Liver (tissue), 9 donors: ENCODE data around the gene GNG13. TPM values are rescaled to one million over a fixed set of nuclear protein-coding genes. Genes with fewer than 3 reads are reported as not detected.

Source experiments
- DNase-seq: peaks from one replicate; pipeline ENCODE4 v3.0.0-alpha.2; 2017; ENCODE audit warnings: low spot score
- H3K27ac ChIP-seq, 2 donors: one replicate each; pipeline ENCODE4 v1.7.0; 2013; ENCODE audit warnings: inconsistent platforms in 2 of 2, low read length in 2 of 2, control low read depth in 1 of 2, low read depth in 1 of 2, mild to moderate bottlenecking in 1 of 2
- H3K27me3 ChIP-seq, 4 donors: one replicate each; pipeline versions ENCODE4 v1.6.1 to v1.7.0; 2013; ENCODE audit warnings: low read length in 3 of 4, inconsistent platforms in 1 of 4, mild to moderate bottlenecking in 1 of 4, moderate library complexity in 1 of 4; ENCODE audit not compliant: control insufficient read depth in 4 of 4, insufficient read depth in 4 of 4
- H3K36me3 ChIP-seq, 4 donors: one replicate each; pipeline versions ENCODE4 v1.6.1 to v1.7.0; 2013; ENCODE audit warnings: low read length in 3 of 4, mild to moderate bottlenecking in 3 of 4, low read depth in 1 of 4, moderate library complexity in 1 of 4; ENCODE audit not compliant: control insufficient read depth in 4 of 4, insufficient read depth in 3 of 4
- H3K4me1 ChIP-seq, 4 donors: one replicate each; pipeline versions ENCODE4 v1.6.1 to v1.7.0; 2013; ENCODE audit warnings: low read length in 3 of 4, mild to moderate bottlenecking in 3 of 4, moderate library complexity in 1 of 4; ENCODE audit not compliant: control insufficient read depth in 4 of 4, insufficient read depth in 4 of 4
- H3K4me3 ChIP-seq, 3 donors: one replicate each; pipeline versions ENCODE4 v1.6.1 to v1.7.0; 2013; ENCODE audit warnings: low read length in 3 of 3, control low read depth in 1 of 3, low read depth in 1 of 3, mild to moderate bottlenecking in 1 of 3
- H3K9ac ChIP-seq, 2 donors: one replicate each; pipeline ENCODE4 v1.7.0; 2013; ENCODE audit warnings: low read length in 2 of 2, mild to moderate bottlenecking in 2 of 2, moderate library complexity in 2 of 2, control low read depth in 1 of 2, low read depth in 1 of 2
- H3K9me3 ChIP-seq, 4 donors: one replicate each; pipeline versions ENCODE4 v1.6.1 to v1.7.0; 2013; ENCODE audit warnings: low read length in 3 of 4; ENCODE audit not compliant: control insufficient read depth in 4 of 4
- EGR1 ChIP-seq, 2 donors: IDR thresholded peaks; 2 replicates each; pipeline ENCODE4 v1.6.1; 2016 to 2018; ENCODE audit warnings: antibody characterized with exemption in 2 of 2, low read depth in 2 of 2
- FOXA1 ChIP-seq: IDR thresholded peaks from 2 replicates; pipeline ENCODE4 v1.6.1; 2016; ENCODE audit warnings: antibody characterized with exemption
- FOXA2 ChIP-seq: IDR thresholded peaks from 2 replicates; pipeline ENCODE4 v1.6.1; 2016; ENCODE audit warnings: antibody characterized with exemption
- GABPA ChIP-seq, 2 donors: IDR thresholded peaks in 1 of 2; conservative IDR thresholded peaks in 1 of 2; 2 replicates each; pipeline ENCODE4 v1.6.1; 2016; ENCODE audit warnings: antibody characterized with exemption in 2 of 2, mild to moderate bottlenecking in 1 of 2, moderate library complexity in 1 of 2
- HNF4A ChIP-seq, 2 donors: conservative IDR thresholded peaks; 2 replicates each; pipeline ENCODE4 v1.6.1; 2016; ENCODE audit warnings: antibody characterized with exemption in 2 of 2, mild to moderate bottlenecking in 2 of 2
- HNF4G ChIP-seq: IDR thresholded peaks from 2 replicates; pipeline ENCODE4 v1.6.1; 2016; ENCODE audit warnings: antibody characterized with exemption
- JUND ChIP-seq, 2 donors: IDR thresholded peaks; 2 replicates each; pipeline ENCODE4 v1.6.1; 2016; ENCODE audit warnings: antibody characterized with exemption in 2 of 2
- NR2F2 ChIP-seq: IDR thresholded peaks from 2 replicates; pipeline ENCODE4 v1.6.1; 2016; ENCODE audit warnings: antibody characterized with exemption
- RAD21 ChIP-seq, 2 donors: IDR thresholded peaks; 2 replicates each; pipeline ENCODE4 v1.6.1; 2016; ENCODE audit warnings: antibody characterized with exemption in 2 of 2, mild to moderate bottlenecking in 2 of 2
- REST ChIP-seq: IDR thresholded peaks from 2 replicates; pipeline ENCODE4 v1.6.1; 2016; ENCODE audit warnings: antibody characterized with exemption, mild to moderate bottlenecking
- RXRA ChIP-seq, 2 donors: IDR thresholded peaks; 2 replicates each; pipeline ENCODE4 v1.6.1; 2017 to 2018; ENCODE audit warnings: antibody characterized with exemption in 2 of 2, mild to moderate bottlenecking in 1 of 2
- SP1 ChIP-seq: IDR thresholded peaks from 2 replicates; pipeline ENCODE4 v1.6.1; 2018; ENCODE audit warnings: antibody characterized with exemption, mild to moderate bottlenecking
- TAF1 ChIP-seq: conservative IDR thresholded peaks from 2 replicates; pipeline ENCODE4 v1.6.1; 2016; ENCODE audit warnings: antibody characterized with exemption, mild to moderate bottlenecking
- YY1 ChIP-seq: IDR thresholded peaks from 2 replicates; pipeline ENCODE4 v1.6.1; 2016; ENCODE audit warnings: antibody characterized with exemption, mild to moderate bottlenecking
- WGBS: extraction: QIAGEN DNeasy Blood & Tissue Kit; methylation state at CpG from one replicate; pipeline ENCODE4 v1.1.7; 2013; 5-methylcytosine and 5-hydroxymethylcytosine counted together
- polyA plus RNA-seq, 2 donors: library from polyadenylated mRNA; stranded (reverse) in 1 of 2; unstranded in 1 of 2; fragments of 200-250 nt in 1 of 2; fragments of >200 nt in 1 of 2; fragmentation: Nextera tagmentation in 1 of 2; extraction: Ambion mirVana in 1 of 2; gene quantifications; one replicate each; pipeline versions ENCODE4 v1.2.1 to v1.2.3, GENCODE V29; 2013 to 2015
- total RNA-seq, 2 donors: library from RNA; depleted of rRNA; stranded (reverse); fragments of >200 nt; gene quantifications; one replicate each; pipeline ENCODE4 v1.2.3, GENCODE V29; 2014
- TF ChIP-seq, protein P1 (sequence below): IDR thresholded peaks from 2 replicates; pipeline ENCODE4 v1.6.1; 2016; ENCODE audit warnings: antibody characterized with exemption
- TF ChIP-seq, protein P2 (sequence below): IDR thresholded peaks from 2 replicates; pipeline ENCODE4 v1.6.1; 2016; ENCODE audit warnings: antibody characterized with exemption
- TF ChIP-seq, protein P3 (sequence below): IDR thresholded peaks from 2 replicates; pipeline ENCODE4 v1.6.1; 2016; ENCODE audit warnings: antibody characterized with exemption
- TF ChIP-seq, protein P4 (sequence below): fragments of 150-350 bp; IDR thresholded peaks from 2 replicates; pipeline ENCODE4 v1.5.1; 2017; ENCODE audit warnings: improper control_type of control experiment, low read depth, low read length; ENCODE audit not compliant: missing input control
- donor health status: healthy.
- donor health status: healthy.
- donor health status: healthy.
- donor health status: healthy.
- donor health status: healthy.

Gene GNG13
- total and polyA plus RNA-seq, 4 donors, result not detected

GRCh38 chr16:775236-775796, 25.2 kb downstream of the GNG13 start:
- H3K27me3 ChIP-seq, result no peaks in the 10 kb centered on the region
- no peak overlapping the region for H3K27ac ChIP-seq
- TF ChIP-seq JUND (IDR thresholded peaks at IDR 0.05) (no peak), NR2F2 (no peak), TAF1 (no peak), REST (no peak), RAD21 (IDR thresholded peaks at IDR 0.05) (no peak), GABPA (IDR thresholded peaks at IDR 0.05 in 1 of 2, conservative IDR thresholded peaks at IDR 0.05 in 1 of 2) (no peak)
- TF ChIP-seq, protein P1, sequence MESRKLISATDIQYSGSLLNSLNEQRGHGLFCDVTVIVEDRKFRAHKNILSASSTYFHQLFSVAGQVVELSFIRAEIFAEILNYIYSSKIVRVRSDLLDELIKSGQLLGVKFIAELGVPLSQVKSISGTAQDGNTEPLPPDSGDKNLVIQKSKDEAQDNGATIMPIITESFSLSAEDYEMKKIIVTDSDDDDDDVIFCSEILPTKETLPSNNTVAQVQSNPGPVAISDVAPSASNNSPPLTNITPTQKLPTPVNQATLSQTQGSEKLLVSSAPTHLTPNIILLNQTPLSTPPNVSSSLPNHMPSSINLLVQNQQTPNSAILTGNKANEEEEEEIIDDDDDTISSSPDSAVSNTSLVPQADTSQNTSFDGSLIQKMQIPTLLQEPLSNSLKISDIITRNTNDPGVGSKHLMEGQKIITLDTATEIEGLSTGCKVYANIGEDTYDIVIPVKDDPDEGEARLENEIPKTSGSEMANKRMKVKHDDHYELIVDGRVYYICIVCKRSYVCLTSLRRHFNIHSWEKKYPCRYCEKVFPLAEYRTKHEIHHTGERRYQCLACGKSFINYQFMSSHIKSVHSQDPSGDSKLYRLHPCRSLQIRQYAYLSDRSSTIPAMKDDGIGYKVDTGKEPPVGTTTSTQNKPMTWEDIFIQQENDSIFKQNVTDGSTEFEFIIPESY, result no peak
- no peaks in the 10 kb centered on the region for H3K4me1 ChIP-seq
- no peak overlapping the region for H3K4me3 ChIP-seq
- no peaks in the 10 kb centered on the region for H3K36me3 ChIP-seq
- 79% methylated on average over 36 of the region's 36 CpGs for WGBS
- H3K9ac ChIP-seq, result no peak overlapping the region
- DNase-seq, result no peak
- no peaks in the 10 kb centered on the region for H3K9me3 ChIP-seq

DNA sequence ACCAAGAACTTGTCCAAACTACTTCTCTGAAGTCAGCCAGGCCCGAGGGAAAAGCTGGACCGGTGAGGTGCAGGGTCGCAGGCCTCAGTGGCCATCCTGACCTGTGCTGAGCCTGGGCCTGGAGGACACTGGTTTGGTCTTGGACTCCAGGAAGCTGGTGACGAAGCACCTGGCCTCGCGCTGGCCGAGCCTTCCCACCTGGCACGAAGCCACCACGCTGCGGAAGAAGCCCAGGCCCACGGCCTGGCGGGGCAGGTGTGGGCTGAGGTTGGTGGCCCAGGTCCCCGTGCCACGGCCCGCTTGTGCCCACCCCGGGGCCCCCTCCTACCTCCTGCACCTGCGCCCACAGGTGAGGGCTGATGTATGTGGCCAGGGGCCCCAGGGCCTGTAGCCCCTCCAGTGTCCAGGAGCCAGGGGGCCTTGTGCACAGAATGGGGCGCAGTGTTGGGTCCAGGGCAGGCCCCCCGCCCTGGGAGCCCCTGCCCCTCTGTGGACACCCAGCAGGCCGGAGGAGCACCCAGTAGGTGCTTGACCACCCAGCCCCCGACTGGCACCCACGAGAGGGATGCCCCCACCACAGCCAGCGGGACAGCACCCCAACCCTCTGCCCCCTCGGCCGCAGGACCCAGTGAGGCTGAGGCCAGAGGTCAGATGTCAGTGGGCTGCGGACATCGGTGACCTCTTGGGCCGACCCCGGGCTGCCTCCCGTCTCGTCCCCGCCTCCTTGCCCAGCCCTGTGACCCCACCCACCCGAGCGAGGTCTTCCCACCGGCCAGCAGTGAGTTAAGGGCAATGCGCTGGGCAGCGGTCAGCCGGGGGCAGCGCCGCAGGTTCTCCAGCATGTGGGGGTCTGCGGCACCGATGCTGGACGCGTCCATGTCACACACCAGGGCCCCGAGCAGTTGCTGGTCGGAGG, 26.2 kb downstream of the GNG13 start:
- 74% methylated on average over 46 of the region's 46 CpGs for WGBS
- H3K36me3 ChIP-seq, result no peaks in the 10 kb centered on the region
- no peak overlapping the region for H3K27ac ChIP-seq
- no peak overlapping the region for H3K4me3 ChIP-seq
- peaks cover 0 to 1% (median 0%) of the 10 kb centered on the region in 4 donors for H3K27me3 ChIP-seq
- no peaks in the 10 kb centered on the region for H3K9me3 ChIP-seq
- no peak for DNase-seq
- no peak overlapping the region for H3K9ac ChIP-seq
- no peaks in the 10 kb centered on the region for H3K4me1 ChIP-seq
- no peak for TF ChIP-seq FOXA2
- TF ChIP-seq GABPA (IDR thresholded peaks at IDR 0.05 in 1 of 2, conservative IDR thresholded peaks at IDR 0.05 in 1 of 2), result no peak
- TF ChIP-seq SP1, result no peak
- TF ChIP-seq, protein P2, sequence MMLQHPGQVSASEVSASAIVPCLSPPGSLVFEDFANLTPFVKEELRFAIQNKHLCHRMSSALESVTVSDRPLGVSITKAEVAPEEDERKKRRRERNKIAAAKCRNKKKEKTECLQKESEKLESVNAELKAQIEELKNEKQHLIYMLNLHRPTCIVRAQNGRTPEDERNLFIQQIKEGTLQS, result no peak
- no peak for TF ChIP-seq RAD21 (IDR thresholded peaks at IDR 0.05)
- TF ChIP-seq HNF4A (conservative IDR thresholded peaks at IDR 0.05), result no peak
- no peak for TF ChIP-seq RXRA (IDR thresholded peaks at IDR 0.05)
- TF ChIP-seq, protein P3, sequence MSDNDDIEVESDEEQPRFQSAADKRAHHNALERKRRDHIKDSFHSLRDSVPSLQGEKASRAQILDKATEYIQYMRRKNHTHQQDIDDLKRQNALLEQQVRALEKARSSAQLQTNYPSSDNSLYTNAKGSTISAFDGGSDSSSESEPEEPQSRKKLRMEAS, result no peak
- no peak for TF ChIP-seq TAF1
- TF ChIP-seq, protein P1, result no peak
- TF ChIP-seq EGR1 (IDR thresholded peaks at IDR 0.05; ENCODE audit: low read depth in 2 of 2), result no peak
- no peak for TF ChIP-seq JUND (IDR thresholded peaks at IDR 0.05)
- TF ChIP-seq YY1, result no peak
- no peak for TF ChIP-seq FOXA1
- TF ChIP-seq, protein P4, sequence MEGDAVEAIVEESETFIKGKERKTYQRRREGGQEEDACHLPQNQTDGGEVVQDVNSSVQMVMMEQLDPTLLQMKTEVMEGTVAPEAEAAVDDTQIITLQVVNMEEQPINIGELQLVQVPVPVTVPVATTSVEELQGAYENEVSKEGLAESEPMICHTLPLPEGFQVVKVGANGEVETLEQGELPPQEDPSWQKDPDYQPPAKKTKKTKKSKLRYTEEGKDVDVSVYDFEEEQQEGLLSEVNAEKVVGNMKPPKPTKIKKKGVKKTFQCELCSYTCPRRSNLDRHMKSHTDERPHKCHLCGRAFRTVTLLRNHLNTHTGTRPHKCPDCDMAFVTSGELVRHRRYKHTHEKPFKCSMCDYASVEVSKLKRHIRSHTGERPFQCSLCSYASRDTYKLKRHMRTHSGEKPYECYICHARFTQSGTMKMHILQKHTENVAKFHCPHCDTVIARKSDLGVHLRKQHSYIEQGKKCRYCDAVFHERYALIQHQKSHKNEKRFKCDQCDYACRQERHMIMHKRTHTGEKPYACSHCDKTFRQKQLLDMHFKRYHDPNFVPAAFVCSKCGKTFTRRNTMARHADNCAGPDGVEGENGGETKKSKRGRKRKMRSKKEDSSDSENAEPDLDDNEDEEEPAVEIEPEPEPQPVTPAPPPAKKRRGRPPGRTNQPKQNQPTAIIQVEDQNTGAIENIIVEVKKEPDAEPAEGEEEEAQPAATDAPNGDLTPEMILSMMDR, result no peak
- TF ChIP-seq HNF4G, result no peak
